Stimulated activated CD4-positive, alpha-beta T cell treated with anti-CD3 and anti-CD28 coated beads, TNF-alpha, amount 100 ng/mL, for 4 hours (primary cell): ENCODE results near the gene ACBD6.

Experiments used
- DNase-seq, 3 experiments: peaks; one replicate each; pipeline ENCODE4 v3.0.0-alpha.2; 2020; ENCODE audit warnings: low read depth in 3 of 3

Gene ACBD6

DNA sequence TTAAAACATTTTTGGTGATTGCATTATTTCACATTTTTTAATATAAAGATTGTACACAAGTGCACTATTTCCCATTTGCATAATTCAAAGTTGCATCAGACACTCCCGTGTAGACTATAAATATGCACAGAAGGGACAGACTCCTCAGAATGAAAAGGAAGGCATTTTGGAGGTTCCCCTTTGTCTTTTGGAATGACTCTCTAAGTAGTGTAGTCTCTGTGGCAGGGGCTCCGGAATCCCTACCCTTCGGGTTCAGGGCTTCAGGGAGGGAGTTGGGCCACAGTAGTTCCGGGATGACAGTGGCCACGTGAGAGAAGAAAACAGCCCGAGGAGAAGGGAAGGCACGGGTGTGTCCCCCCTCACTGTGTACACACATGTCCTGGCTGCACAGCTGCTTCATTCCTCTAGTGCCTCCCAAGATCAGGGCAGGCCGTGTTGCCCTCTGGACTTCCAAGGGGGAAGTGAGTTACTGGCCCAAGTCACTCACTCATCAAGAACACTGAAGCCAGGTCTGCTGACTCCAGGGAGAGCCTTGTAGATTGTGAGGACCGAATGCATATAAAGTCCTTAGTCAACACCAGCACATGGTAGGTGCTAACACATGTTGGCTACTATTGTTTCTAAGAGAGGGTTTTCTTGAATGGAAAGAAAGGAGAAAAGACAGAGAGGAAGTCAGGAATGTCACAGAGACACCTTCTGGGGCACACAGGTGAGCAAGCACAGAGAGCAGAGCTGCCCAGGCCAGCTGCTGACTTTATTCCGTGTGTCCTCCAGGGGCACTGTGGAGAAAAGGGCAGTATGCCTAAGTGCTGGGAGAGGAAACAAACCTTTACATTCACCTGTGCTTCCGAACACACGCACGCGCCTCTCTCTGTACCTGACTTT is 232.5 kb downstream of the ACBD6 start:
- no peak for DNase-seq

DNA sequence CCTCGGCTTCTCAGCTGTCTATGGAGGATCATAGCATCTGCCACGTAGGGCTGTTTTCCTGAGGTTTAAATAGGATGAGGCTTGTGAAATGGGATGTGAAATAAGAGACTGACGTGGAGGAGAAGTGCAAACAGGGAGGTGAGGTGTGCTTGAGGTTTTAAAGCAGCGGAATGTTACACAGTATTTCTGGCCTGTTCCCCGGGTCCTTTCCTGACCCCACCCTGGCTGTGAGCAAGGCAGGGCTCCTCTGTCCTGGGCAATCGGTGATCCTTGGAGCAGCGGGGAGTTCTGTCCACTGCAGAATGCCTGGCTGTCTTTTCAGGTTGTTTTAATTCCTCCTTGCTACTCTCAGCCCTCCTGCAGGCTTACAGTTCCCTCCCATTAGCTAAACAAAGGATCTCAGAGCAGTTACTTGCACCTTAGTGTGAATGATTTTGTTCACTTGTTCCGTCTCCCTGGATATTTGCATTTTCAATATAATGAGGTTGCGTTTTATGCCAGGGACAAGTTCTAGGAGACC is 233.8 kb downstream of the ACBD6 start:
- no peak for DNase-seq

DNA sequence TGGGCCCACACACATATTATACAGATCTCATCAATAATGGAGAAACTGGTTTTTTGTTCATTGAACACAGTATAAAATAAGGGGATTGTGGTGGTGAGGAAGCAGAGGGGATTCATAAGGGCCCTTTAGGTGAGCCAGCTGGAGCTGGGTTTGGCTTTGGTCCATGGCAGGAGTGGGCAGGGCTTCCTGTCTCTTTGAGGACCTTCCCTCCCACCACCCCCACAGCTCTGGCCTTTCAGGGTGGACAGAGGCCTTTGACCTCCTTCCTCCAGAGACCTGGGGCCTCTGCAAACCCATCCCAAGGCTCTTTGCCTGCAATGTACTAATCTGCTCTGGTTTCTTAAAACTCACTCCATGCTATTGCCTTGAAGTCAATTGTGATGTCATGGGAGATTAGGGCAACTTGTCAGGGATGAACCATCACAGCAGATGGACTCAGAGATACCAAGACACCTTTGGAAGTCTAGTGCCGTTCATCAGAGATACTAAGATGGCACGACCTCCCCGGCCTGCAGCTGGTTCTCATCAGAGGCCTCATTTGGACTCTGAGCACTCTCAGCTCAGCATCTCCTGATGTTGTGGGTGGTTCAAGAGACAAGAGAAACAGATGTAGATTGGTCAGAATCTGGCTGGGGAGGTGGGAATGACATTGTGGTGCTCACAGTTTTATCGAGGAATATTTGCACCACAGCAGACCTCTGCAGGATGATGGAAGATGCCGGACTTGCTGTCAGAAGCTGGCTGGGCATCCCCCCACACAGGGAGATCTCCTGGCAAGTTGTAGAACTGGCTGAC is 234.4 kb downstream of the ACBD6 start:
- DNase-seq: no peak

DNA sequence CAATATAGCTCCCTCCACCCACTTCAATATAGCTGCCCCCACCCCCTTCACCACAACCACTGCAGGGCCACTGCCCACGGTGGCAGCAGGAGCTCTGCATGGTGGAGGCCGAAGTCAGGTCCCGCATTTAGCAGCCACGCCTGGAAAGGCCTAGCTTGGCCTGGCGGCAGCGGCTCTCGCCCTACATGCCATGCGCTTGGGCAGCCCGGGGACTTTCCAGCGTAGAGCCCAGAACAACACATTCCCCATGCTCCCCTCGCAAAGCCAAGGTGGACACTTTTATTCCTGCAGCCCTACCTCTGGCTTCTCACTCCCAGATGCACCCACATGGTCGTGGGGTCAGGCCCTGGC is 235.2 kb downstream of the ACBD6 start:
- DNase-seq: no peak

DNA sequence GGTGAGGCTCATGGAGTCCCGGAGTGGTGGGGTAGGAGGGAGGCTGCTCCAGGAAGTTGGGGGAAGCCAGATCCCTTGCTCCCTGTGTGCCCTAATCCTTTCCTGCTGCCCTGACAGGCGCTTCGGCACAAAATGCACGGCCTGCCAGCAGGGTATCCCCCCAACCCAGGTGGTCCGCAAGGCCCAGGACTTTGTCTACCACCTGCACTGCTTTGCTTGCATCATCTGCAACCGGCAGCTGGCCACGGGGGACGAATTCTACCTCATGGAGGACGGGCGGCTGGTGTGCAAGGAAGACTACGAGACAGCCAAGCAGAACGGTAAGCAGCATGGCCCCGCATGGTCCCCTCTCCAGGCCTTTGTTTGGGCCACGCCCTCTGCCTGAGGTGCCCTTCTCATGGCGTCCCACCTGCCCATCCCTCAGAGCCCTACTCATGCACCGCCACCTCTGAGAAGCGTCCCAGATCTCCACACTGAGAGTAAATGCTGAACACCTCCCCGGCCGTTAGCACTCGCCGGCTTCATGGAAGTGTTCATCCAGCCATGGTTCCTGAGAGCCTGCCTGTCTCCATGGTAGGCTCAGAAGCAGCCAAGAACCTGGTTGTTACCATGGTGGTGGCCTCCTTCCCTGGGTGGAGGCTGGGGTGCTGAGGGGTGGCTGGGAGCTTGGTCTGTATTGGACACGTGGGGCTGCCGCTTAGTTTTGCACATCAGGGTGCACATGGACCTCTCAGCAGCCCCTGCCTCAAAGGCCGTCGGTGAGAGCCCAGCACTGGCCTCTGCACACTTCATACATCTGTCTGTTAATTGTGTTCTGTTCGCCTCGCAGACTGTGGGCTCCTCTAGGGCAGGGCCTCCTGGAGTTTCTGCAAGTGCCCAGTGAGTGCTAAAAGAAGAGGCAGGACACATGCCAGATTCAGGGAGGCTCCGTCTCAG is 235.8 kb downstream of the ACBD6 start:
- DNase-seq: no peak

DNA sequence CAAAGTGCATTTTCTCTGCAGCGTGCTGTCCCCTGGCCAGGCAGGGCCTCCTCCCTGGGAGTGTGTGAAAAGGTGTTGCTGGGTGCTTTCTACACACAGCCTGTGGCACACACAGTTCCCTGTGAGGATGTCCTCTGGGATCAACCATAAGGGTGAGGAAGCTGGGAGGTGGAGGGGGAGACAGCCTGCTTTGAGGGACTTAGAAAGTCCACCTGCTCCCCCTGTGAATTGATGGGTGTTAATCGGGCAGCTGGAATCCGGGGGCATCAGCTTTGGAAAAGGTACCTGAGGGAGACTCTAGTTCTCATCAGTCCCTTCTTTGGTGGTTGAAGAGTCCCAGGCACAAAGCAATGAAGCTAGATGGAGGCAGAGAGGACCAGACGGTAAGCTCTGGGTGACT is 236.5 kb downstream of the ACBD6 start:
- no peak for DNase-seq

DNA sequence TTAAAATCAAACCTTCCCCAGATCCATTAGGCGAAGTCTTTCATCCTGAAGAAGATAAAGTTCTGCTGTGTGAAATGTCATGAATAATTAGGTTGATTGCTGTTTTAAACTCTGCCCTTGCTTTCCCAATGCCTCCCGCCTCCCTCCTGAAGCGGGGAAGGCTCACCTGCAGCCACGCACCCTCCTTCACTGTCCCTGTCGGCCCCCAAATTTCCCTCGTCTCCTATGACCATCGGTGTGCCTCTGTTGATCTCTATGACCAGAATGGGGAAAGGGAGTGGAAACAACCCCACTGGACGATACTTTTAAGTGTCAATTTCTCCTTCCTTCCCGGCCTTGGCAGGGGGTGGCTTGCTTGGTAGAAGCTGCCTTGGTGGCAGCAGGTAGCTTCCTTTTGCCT is 237.2 kb downstream of the ACBD6 start:
- no peak for DNase-seq

DNA sequence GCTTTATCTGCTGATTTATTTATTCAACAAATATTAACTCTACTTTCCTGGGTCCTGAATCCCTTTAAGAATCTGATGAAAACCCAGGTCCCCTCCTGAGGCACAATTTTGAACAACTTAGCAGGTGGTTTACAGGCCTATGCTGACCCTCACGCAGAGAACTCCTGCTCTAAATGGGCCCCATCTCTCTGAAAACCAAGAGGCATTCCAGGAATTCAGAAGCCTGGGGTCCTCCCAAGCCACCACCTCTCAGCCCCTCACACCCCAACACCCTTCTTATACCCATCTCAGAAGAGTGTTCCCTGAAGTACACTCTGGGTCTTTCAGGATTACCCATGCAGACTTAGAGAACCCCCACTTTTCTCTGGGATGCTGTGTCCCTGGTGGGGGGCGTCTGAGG is 237.8 kb downstream of the ACBD6 start:
- no peak for DNase-seq

DNA sequence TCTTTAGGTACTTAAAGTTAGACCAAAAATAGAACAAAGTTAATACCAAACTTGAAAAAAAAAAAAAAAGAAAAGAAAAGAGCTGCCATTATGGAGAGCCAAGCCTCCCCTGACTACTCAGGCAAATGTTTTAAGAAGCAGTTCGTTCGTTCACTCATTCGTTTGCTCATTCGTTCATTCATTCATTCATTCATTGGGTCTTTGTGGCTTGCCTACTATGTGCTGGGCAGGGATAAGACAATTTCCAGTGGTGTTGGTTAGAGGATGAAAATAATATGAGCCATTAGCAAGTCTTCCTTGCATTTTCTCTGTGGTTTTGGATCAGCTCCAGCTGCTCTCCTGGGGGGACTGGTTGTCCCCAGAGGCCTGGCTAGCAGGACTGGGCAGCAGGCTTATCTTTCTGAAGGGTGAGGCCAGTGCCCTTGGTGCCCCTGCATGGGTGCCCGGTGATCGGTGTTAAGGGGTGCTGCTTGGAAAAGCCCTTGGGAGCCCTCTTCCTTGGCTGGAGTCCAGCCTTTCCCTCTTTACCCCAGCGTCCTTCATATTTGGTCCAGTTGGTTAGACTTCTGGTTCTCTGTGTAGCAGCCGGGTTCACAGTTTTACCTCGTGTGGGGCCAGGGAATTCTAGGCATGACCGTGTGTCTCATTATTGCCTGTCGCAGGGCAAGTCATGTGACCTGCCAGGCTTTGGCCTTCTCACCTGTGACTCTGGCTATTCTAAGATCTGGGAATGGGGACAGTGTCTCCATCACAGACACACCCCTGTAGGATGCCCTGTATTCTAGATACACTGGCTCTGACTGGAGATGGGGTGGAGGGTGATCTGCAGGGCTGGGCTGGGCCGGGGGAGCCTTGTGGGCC is 239.5 kb downstream of the ACBD6 start:
- DNase-seq: no peak

DNA sequence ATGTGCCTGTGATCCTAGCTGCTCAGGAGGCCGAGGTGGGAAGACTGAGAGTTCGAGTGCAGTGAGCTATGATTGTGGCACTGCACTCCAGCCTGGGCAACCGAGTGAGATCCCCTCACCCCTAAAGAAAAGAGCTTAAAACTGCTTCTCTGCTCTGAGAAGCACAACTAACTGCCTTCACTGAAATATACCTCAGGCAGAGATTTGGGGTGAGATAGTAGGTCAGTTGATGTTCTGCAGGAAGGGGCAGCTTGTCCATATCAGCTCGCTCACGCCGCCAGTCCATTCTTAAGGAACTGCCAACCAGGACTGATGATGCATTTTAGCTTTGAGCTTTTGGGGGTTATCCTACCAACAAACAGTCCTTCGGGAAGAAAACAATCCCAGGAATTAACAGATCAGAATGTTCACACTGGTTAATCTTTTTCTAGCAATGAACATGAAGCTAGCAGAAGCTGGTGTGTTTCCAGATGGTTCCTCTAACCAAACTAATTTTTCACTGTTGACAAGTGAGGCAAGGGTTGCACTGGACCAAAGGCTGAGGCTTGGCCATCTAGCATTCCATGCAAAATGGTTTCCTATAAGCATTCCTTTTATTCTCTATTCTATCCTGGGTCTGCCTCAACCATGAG is 240.7 kb downstream of the ACBD6 start:
- DNase-seq: no peak

DNA sequence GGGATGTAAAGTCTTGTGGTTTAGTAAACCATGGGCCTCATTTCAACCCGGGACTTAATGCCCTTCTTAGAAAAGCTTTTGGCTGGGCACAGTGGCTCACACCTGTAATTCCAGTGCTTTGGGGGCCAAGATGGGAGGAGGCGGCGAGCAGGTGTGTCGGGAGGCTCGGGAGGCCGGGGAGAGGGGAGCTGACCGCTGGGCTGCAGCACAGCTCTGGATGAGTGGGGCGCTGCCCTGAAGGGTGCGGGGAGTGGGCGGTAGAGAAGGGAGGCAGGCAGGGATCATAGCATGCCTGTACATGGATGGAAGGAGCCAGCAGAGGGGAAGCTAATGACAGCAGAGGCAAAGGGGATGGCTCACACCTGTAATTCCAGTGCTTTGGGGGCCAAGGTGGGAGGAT is 241.3 kb downstream of the ACBD6 start:
- DNase-seq: no peak

DNA sequence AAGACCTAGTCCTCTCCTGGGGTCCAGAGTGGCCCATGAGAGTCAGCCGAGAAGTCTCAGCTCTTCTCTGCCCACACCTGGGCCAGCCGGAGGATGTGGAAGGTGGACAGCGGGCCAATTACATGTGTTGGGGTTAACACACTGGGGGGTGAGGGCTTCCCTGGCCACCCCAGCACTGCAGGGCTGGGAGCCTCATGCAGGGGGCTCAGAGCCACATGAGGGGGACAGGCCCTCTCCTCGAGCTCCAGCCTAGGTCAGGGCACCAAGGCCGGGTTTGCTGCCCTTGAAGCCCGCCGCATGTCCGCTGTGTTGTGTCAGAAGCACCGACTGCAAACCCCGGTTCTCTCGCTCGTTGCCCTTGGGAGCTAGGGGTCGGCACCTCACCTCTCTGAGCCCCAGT is 241.8 kb downstream of the ACBD6 start:
- DNase-seq: no peak

DNA sequence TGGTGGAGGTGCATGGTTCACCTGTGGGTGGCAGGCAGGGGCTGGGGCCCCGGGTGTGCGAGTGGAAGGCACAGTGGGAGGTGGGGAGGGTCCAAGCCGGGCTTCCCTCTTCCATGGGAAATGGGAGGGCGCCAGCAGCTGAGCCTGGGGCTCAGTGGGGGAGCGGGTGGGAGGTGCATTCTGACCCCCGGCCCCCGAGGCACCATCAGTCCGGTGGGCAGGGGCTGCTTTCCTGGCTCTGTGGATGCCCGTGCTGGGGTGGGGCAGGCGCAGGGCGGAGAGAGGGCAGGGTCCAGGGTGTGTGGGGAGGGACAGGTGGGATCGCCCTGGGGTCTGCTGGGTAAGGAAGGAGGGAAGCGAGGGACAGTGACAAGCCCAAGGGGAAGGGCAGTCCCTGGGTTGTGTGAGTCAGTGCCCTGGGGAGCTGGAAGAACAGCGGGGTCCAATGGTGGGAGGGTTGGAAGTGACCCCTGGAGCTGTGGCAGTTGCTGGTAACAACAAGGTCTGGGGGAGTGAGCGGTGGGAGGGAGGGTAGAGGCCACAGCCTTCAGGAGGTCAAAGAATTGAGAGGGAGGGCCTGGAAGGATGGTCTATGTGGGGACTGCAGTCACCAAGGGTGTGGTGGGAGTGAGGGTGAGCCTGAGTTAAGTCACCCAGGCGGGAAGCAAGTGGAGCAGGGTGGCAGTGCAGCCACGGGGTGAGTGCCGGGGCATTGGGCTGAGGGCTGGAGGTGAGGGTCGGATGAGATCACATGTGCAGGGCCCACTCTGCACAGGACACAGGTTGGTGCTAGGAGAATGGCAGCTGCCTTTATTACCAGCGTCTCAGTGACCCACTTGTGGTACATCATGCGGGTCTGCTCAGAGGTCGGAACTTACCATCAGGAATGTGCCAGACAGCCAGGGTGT is 242.7 kb downstream of the ACBD6 start:
- no peak for DNase-seq

DNA sequence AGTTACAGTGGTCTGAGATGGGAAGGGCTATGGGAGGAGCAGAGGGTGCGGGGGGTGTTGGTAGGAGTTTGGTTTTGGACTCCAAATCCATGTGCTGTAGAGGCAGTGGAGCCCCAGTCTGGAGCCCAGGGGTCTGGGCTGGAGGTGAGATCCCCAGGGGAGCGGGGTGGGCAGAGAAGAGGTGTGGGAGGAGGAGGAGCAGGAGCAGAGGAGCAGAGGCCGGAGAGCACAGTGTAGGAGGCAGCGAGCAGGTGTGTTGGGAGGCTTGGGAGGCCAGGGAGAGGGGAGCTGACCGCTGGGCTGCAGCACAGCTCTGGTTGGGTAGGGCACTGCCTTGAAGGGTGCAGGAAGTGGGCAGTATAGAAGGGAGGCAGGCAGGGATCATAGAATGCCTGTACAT is 243.4 kb downstream of the ACBD6 start:
- DNase-seq: no peak

DNA sequence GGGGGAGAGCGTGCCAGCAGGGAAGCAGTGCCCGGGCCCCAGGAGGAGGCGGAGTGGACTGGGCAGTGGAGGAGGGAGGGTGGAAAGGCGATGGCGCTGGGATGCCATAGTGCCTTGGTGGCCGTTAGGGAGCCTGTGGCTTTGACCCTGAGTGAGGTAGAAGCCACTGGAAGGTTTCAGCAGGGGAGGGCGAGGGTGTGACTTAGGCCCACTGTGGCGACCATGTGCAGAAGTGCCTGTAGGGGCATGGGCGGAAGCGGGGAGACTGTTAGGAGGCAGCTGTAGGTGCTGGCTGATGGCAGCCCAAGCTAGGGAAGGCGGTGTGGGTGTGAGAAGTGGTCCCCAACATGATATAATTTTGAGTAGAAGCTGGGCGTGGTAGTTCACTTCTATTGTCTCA is 244.1 kb downstream of the ACBD6 start:
- no peak for DNase-seq

DNA sequence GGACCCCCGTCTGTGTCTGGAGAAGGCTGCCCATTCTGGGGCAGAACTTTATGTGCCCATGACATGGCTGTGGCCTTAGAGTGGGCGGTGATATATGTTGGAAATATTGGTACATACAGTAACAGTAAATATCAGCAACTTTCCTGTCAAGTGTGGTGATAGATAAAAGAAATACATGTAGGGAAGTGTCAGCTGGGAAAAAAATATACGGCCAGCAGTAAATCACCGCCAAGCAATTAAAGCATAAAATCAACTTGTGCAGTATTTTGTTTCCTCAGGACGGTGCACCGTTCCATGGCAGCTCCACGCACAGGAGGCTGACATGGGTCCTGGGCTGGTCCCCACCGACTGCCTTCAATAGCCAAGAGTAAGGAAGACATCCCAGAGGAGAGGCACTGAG is 244.9 kb downstream of the ACBD6 start:
- no peak for DNase-seq

DNA sequence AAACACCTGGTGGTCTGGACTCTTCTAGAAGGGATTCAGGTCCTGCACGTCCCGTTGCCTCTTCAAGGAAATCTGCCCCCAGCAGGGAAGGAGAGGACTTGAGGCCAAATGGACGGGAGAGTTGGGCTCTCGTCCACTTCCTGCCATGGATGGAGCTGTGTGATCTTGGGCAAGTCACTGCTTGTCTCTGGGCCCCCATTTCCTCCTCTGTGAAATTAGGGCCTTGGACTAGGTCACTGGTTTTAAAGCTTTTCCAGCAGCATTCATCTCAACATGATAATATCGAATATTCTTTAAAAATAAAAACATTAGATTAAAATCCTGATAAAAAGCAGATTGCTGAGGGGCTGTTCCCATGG is 245.4 kb downstream of the ACBD6 start:
- no peak for DNase-seq

DNA sequence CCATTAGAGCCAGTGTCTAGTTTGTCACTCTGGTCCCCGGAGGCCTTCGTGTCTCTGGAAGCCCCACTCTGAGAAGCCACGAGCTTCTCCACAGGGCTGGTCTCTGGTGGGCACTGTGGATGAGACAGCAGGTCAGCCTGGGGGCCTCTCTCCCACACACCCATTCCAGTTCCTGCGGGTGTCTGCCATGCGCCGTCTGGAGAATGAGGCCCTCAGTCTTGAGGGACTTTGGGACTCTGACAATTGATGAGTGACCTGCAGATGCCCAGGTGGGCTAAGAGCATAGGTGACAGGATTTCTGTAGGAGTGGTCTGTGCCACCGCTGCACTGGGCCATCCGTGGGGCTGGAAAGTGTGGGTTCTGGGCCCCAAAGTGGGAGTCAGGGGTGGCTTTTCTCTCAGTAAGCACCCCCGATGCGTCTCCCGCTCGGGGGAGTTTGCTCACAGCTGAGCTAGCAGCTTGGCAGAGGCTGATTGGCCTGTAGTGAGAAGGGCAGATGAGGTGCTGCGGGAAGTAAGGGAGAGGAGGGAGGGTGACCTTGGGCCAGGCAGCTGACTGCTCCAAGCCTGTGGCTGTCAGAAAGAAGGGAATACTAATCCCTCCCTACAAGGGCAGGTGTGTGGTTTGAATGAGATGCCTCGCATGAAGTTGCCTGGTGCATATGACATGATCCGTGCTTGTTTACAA is 245.9 kb downstream of the ACBD6 start:
- no peak for DNase-seq
